ENCODE measurements around the gene AMPH. TPM values are rescaled to one million over a fixed set of nuclear protein-coding genes. Genes with fewer than 3 reads are reported as not detected.

The AMPH gene
- total and polyA plus RNA-seq, 3 experiments from 2014 or later: 0.18 TPM; not detected in 2

- H3K27ac ChIP-seq (ENCODE audit: low read depth, low read length): no peak overlapping the region
- H3K27me3 ChIP-seq (ENCODE audit: insufficient read depth, low read length, poor library complexity, severe bottlenecking): no peaks in the 10 kb centered on the region
- no peaks in the 10 kb centered on the region for H3K36me3 ChIP-seq (ENCODE audit: insufficient read depth, low read length)
- no peaks in the 10 kb centered on the region for H3K4me1 Mint-ChIP-seq
- CTCF ChIA-PET: interaction anchor here (1.1 to 1.5 kb wide), 2 partner anchors 14 to 257 kb away, joined by 3 to 7 read pairs; no protein-coding TSS in a partner anchor
- POLR2A ChIA-PET: interaction anchor here (0.7 kb wide), 1 partner anchor 24 kb away, joined by 3 read pairs; no protein-coding TSS in a partner anchor
- H3K9me3 ChIP-seq (ENCODE audit: low read length): no peaks in the 10 kb centered on the region
- H3K4me1 ChIP-seq (ENCODE audit: insufficient read depth, low read length): no peaks in the 10 kb centered on the region
- no peak overlapping the region for H3K27ac Mint-ChIP-seq
- peaks cover 0 to 1% (median 0%) of the 10 kb centered on the region in 5 donors for H3K9me3 Mint-ChIP-seq
- peaks cover 6 to 29% of the 10 kb centered on the region in 2 donors for H3K27me3 Mint-ChIP-seq
- no peak for DNase-seq
- no peak overlapping the region for H3K4me3 ChIP-seq (ENCODE audit: low read length)
- H3K36me3 Mint-ChIP-seq: no peaks in the 10 kb centered on the region
- no peak overlapping the region for H3K4me3 Mint-ChIP-seq
Observed at GRCh38 chr7:38655833-38656774, 24.9 kb upstream of the AMPH start.

GRCh38 chr7:38637957-38638356 lies 6.8 kb upstream of the AMPH start:
- no peaks in the 10 kb centered on the region for H3K27me3 ChIP-seq (ENCODE audit: insufficient read depth, low read length, poor library complexity, severe bottlenecking)
- no peak for DNase-seq
- no peak overlapping the region for H3K4me3 Mint-ChIP-seq
- H3K4me3 ChIP-seq (ENCODE audit: low read length): no peak overlapping the region
- no peaks in the 10 kb centered on the region for H3K9me3 ChIP-seq (ENCODE audit: low read length)
- no peaks in the 10 kb centered on the region for H3K36me3 Mint-ChIP-seq
- H3K36me3 ChIP-seq (ENCODE audit: insufficient read depth, low read length): no peaks in the 10 kb centered on the region
- no peak overlapping the region for H3K27ac ChIP-seq (ENCODE audit: low read depth, low read length)
- H3K9me3 Mint-ChIP-seq: no peaks in the 10 kb centered on the region
- H3K27me3 Mint-ChIP-seq: peaks cover 1 to 47% of the 10 kb centered on the region in 2 donors
- H3K4me1 ChIP-seq (ENCODE audit: insufficient read depth, low read length): no peaks in the 10 kb centered on the region
- H3K4me1 Mint-ChIP-seq: no peaks in the 10 kb centered on the region
- no peak overlapping the region for H3K27ac Mint-ChIP-seq
- POLR2A ChIA-PET: no interaction called here
- CTCF ChIA-PET: no interaction called here

- no peak for DNase-seq
- Histone ChIP-seq H3K4me1 (ENCODE audit: insufficient read depth, low read length) (no peaks in the 10 kb centered on the region), H3K4me3 (ENCODE audit: low read length) (no peak overlapping the region), H3K36me3 (ENCODE audit: insufficient read depth, low read length) (no peaks in the 10 kb centered on the region), H3K27me3 (ENCODE audit: insufficient read depth, low read length, poor library complexity, severe bottlenecking) (peaks cover 3% of the 10 kb centered on the region), H3K9me3 (ENCODE audit: low read length) (no peaks in the 10 kb centered on the region), H3K27ac (ENCODE audit: low read depth, low read length) (no peak overlapping the region)
- POLR2A ChIA-PET: interaction anchor here (0.5 kb wide), 1 partner anchor 24 kb away, joined by 3 read pairs; no protein-coding TSS in a partner anchor
- Mint-ChIP-seq H3K4me1 (peaks cover 5 to 20% (median 8%) of the 10 kb centered on the region in 3 donors), H3K9me3 (peaks cover 0 to 1% (median 0%) of the 10 kb centered on the region in 5 donors), H3K27me3 (peaks cover 30 to 71% of the 10 kb centered on the region in 2 donors), H3K36me3 (peaks cover 0 to 2% (median 0%) of the 10 kb centered on the region in 3 donors), H3K4me3 (no peak overlapping the region), H3K27ac (no peak overlapping the region)
- CTCF ChIA-PET: interaction anchor here (1.3 to 1.5 kb wide), 2 partner anchors 16 to 233 kb away, joined by 4 to 5 read pairs; no protein-coding TSS in a partner anchor
Observed at GRCh38 chr7:38632411-38632810, 1.2 kb upstream of the AMPH start.

DNA sequence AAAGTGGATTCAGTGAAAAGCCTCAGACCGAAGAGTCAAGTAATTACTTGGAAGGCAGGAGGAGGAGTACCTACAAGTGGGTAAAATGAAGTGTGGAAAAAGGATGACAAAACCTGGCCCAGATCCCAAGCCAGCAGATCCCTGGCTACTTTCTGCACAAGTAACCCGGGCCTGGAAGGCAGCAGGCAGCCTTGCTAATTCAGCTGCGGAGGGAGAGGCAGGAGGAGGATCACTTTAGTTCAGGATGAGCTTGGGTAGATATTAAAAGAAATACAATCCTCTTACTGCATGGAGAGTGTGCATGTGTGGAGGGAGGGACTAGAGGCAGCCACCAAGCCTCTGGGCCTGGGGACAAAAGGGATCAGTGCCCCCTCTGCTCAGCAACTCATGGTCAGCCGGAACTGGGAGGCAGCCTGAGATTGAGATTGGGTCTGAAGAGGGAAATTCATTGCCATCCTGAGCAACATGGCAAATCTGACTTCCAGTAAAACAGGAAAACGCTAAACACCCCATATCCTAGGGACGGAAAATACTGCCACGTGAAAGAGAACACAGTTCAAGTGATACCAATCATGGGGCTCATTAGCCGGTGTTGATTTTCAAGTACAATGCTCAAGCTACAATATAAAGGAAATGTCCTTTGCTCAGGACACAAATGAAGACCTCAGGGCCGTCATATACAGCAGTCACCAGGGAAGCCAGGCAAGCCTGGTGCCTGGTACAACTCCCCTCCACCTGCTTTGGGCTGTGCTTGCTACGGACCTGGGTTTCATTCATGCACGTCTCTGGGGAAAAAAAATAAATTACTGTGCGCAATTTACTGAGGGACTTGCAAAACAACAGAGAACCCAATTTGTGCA lies 1.3 kb downstream of the AMPH start:
- Mint-ChIP-seq H3K27me3 (peaks cover 36 to 77% of the 10 kb centered on the region in 2 donors), H3K4me3 (peak overlapping the region in 3 of 7 donors; percentile 11 to 66 (median 60))
- H3K27me3 ChIP-seq (ENCODE audit: insufficient read depth, low read length, poor library complexity, severe bottlenecking): peaks cover 3% of the 10 kb centered on the region

DNA sequence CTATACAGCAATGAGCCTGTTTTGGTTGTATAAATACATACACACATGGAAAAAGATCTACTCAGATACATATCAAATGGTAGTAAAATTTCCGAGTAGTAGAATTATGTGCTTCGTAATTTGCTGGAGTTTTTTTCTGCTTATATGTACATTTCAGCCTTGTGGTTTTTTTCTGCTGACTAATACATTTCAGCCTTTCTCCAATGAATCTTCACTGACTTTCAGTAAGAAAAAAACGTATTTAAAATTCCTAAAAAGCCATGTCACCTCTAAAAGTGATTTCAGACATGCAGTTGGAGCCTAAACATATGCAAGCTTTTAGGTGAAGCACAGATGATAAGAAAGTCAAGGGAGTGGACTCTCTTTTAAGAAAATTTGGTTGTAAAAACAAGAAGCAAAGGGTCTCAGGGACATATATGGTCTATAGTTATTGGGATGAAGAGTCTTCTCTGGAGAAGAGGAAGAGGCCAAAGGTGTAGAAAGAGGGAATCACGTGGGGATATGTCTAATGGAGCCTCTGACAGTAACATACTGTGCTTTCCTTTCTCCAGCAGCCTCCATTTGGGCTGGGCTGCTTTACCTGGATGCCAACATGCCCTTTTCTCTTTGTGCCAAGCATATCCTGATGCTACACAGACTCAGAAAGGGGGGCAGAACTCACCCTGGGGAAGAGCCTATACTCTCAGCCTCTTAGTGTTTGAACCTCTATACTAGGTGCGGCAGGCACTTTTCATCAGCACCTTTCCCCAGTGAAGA lies 2.4 kb downstream of the AMPH start:
- Histone ChIP-seq H3K4me1 (ENCODE audit: insufficient read depth, low read length) (no peaks in the 10 kb centered on the region), H3K27me3 (ENCODE audit: insufficient read depth, low read length, poor library complexity, severe bottlenecking) (peaks cover 3% of the 10 kb centered on the region), H3K27ac (ENCODE audit: low read depth, low read length) (no peak overlapping the region), H3K36me3 (ENCODE audit: insufficient read depth, low read length) (no peaks in the 10 kb centered on the region), H3K4me3 (ENCODE audit: low read length) (no peak overlapping the region), H3K9me3 (ENCODE audit: low read length) (no peaks in the 10 kb centered on the region)
- DNase-seq: no peak
- ChIA-PET POLR2A (no interaction called here), CTCF (no interaction called here)
- peaks cover 0 to 2% (median 0%) of the 10 kb centered on the region in 3 donors for H3K36me3 Mint-ChIP-seq
- peaks cover 5 to 20% (median 8%) of the 10 kb centered on the region in 3 donors for H3K4me1 Mint-ChIP-seq
- H3K9me3 Mint-ChIP-seq: peaks cover 12 to 16% (median 14%) of the 10 kb centered on the region in 5 donors
- peak overlapping the region in 1 of 7 donors; percentile 33 for H3K4me3 Mint-ChIP-seq
- H3K27me3 Mint-ChIP-seq: peaks cover 42 to 77% of the 10 kb centered on the region in 2 donors
- no peak overlapping the region for H3K27ac Mint-ChIP-seq

More for the DNA sequence above, 1.3 kb downstream of the AMPH start:
- peaks cover 0 to 2% (median 0%) of the 10 kb centered on the region in 3 donors for H3K36me3 Mint-ChIP-seq
- no peak for DNase-seq
- Histone ChIP-seq H3K27ac (ENCODE audit: low read depth, low read length) (no peak overlapping the region), H3K4me3 (ENCODE audit: low read length) (no peak overlapping the region), H3K36me3 (ENCODE audit: insufficient read depth, low read length) (no peaks in the 10 kb centered on the region), H3K9me3 (ENCODE audit: low read length) (no peaks in the 10 kb centered on the region), H3K4me1 (ENCODE audit: insufficient read depth, low read length) (no peaks in the 10 kb centered on the region)
- H3K27ac Mint-ChIP-seq: peak overlapping the region in 1 of 8 donors; percentile 48
- peaks cover 5 to 20% (median 8%) of the 10 kb centered on the region in 3 donors for H3K4me1 Mint-ChIP-seq
- peaks cover 8 to 11% (median 11%) of the 10 kb centered on the region in 5 donors for H3K9me3 Mint-ChIP-seq
- ChIA-PET POLR2A (no interaction called here), CTCF (no interaction called here)

GRCh38 chr7:38625866-38626265 lies 5.3 kb downstream of the AMPH start:
- Histone ChIP-seq H3K9me3 (ENCODE audit: low read length) (no peaks in the 10 kb centered on the region), H3K36me3 (ENCODE audit: insufficient read depth, low read length) (no peaks in the 10 kb centered on the region), H3K4me1 (ENCODE audit: insufficient read depth, low read length) (no peaks in the 10 kb centered on the region), H3K27me3 (ENCODE audit: insufficient read depth, low read length, poor library complexity, severe bottlenecking) (peaks cover 4% of the 10 kb centered on the region), H3K4me3 (ENCODE audit: low read length) (no peak overlapping the region), H3K27ac (ENCODE audit: low read depth, low read length) (no peak overlapping the region)
- DNase-seq: no peak
- ChIA-PET POLR2A (no interaction called here), CTCF (no interaction called here)
- H3K36me3 Mint-ChIP-seq: no peaks in the 10 kb centered on the region
- peaks cover 38 to 67% of the 10 kb centered on the region in 2 donors for H3K27me3 Mint-ChIP-seq
- H3K9me3 Mint-ChIP-seq: peaks cover 10 to 19% (median 13%) of the 10 kb centered on the region in 5 donors
- H3K4me3 Mint-ChIP-seq: no peak overlapping the region
- no peak overlapping the region for H3K27ac Mint-ChIP-seq
- H3K4me1 Mint-ChIP-seq: peaks cover 3 to 15% (median 8%) of the 10 kb centered on the region in 3 donors

GRCh38 chr7:38615665-38616064 lies 15.5 kb downstream of the AMPH start:
- no peaks in the 10 kb centered on the region for H3K9me3 ChIP-seq (ENCODE audit: low read length)
- CTCF ChIA-PET: interaction anchor here (1.4 kb wide), 1 partner anchor 17 kb away, joined by 4 read pairs; no protein-coding TSS in a partner anchor
- Mint-ChIP-seq H3K27me3 (peaks cover 2 to 48% of the 10 kb centered on the region in 2 donors), H3K36me3 (no peaks in the 10 kb centered on the region), H3K9me3 (no peaks in the 10 kb centered on the region), H3K4me1 (no peaks in the 10 kb centered on the region), H3K27ac (no peak overlapping the region), H3K4me3 (no peak overlapping the region)
- DNase-seq: no peak
- no peaks in the 10 kb centered on the region for H3K36me3 ChIP-seq (ENCODE audit: insufficient read depth, low read length)
- H3K27me3 ChIP-seq (ENCODE audit: insufficient read depth, low read length, poor library complexity, severe bottlenecking): peaks cover 4% of the 10 kb centered on the region
- no peaks in the 10 kb centered on the region for H3K4me1 ChIP-seq (ENCODE audit: insufficient read depth, low read length)
- no peak overlapping the region for H3K4me3 ChIP-seq (ENCODE audit: low read length)
- POLR2A ChIA-PET: no interaction called here
- H3K27ac ChIP-seq (ENCODE audit: low read depth, low read length): no peak overlapping the region
